Progenitor cell of endocrine pancreas (in vitro differentiated cells): ENCODE measurements around the gene LRMDA. TPM values are rescaled to one million over a fixed set of nuclear protein-coding genes. Genes with fewer than 3 reads are reported as not detected.
A peak's percentile ranks its signal among the peaks of the same experiment; 100 is the strongest.
"Not testable (repeated sequence)": the region's sequence is repeated elsewhere in the genome, so short reads cannot be mapped to it uniquely, and the experiment has no call there.

Experiments
- DNase-seq: peaks from one replicate; pipeline ENCODE4 v3.0.0; 2021; ENCODE audit warnings: low spot score; ENCODE audit not compliant: unreplicated experiment
- H3K27ac Mint-ChIP-seq: 2 replicates; pipeline ENCODE4 v1.8.0; 2021; ENCODE audit warnings: mild to moderate bottlenecking, moderate library complexity, mixed read lengths
- H3K27me3 Mint-ChIP-seq: 2 replicates; pipeline ENCODE4 v1.8.0; 2021; ENCODE audit warnings: mixed read lengths
- H3K36me3 Mint-ChIP-seq: 2 replicates; pipeline ENCODE4 v1.8.0; 2022; ENCODE audit warnings: mixed read lengths; ENCODE audit not compliant: insufficient read depth
- H3K4me1 Mint-ChIP-seq: 2 replicates; pipeline ENCODE4 v1.8.0; 2021; ENCODE audit warnings: low read depth, mixed read lengths
- H3K4me3 Mint-ChIP-seq: 2 replicates; pipeline ENCODE4 v1.8.0; 2021; ENCODE audit warnings: low read depth, mild to moderate bottlenecking, moderate library complexity, mixed read lengths
- H3K9me3 Mint-ChIP-seq: 2 replicates; pipeline ENCODE4 v1.8.0; 2021; ENCODE audit warnings: low read depth, mixed read lengths
- total RNA-seq: library from RNA; stranded (reverse); gene quantifications from 2 replicates; pipeline ENCODE4 v1.2.1, GENCODE V29; 2021
- TF ChIP-seq, protein P1 (sequence below): fragments of 200-600 bp; sonication (generic); IDR thresholded peaks from one replicate; pipeline ENCODE4 v1.5.0; 2021; ENCODE audit warnings: antibody characterized with exemption, mild to moderate bottlenecking; ENCODE audit not compliant: unreplicated experiment

LRMDA gene
- total RNA-seq, 1 donor from 2014 or later: 6.5 TPM

DNA sequence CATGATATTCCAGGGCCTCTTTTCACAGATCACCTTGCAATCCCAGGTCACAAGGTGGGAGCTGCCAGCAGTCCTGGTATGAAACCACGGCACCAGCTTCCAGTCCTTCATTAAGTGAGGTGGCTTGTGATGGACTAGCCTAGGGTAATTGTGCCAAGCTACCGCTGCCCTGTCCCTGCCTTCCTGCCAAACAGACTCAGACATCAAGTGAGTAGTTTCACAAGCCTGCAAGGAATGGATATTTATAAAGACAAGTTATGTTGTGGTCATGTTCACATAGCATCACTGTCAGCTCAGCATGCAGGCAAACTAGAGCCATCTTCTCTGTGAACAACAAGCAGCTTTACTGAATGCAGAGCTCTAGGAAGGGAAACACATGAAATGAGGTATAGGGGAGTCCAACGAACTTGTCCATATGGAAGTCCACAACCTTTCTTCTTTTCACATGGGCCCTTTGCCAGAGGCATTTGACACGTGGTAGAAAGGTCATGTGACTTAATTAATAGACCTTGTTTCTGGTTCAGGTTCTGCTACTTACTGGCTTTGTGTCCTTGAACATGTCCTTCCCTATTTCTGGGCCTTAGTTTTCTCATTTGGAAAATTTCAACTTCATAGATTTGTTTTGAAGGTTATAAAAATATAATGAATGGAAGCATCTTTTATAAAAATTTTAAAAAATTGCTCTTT is 1145.0 kb downstream of the LRMDA start:
- Mint-ChIP-seq H3K27ac (no peak overlapping the region), H3K9me3 (peaks cover 4% of the 10 kb centered on the region), H3K4me1 (no peaks in the 10 kb centered on the region), H3K27me3 (peaks cover 2% of the 10 kb centered on the region), H3K36me3 (peaks cover 2% of the 10 kb centered on the region), H3K4me3 (no peak overlapping the region)
- DNase-seq: no peak
- TF ChIP-seq, protein P1, sequence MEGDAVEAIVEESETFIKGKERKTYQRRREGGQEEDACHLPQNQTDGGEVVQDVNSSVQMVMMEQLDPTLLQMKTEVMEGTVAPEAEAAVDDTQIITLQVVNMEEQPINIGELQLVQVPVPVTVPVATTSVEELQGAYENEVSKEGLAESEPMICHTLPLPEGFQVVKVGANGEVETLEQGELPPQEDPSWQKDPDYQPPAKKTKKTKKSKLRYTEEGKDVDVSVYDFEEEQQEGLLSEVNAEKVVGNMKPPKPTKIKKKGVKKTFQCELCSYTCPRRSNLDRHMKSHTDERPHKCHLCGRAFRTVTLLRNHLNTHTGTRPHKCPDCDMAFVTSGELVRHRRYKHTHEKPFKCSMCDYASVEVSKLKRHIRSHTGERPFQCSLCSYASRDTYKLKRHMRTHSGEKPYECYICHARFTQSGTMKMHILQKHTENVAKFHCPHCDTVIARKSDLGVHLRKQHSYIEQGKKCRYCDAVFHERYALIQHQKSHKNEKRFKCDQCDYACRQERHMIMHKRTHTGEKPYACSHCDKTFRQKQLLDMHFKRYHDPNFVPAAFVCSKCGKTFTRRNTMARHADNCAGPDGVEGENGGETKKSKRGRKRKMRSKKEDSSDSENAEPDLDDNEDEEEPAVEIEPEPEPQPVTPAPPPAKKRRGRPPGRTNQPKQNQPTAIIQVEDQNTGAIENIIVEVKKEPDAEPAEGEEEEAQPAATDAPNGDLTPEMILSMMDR: no peak

DNA sequence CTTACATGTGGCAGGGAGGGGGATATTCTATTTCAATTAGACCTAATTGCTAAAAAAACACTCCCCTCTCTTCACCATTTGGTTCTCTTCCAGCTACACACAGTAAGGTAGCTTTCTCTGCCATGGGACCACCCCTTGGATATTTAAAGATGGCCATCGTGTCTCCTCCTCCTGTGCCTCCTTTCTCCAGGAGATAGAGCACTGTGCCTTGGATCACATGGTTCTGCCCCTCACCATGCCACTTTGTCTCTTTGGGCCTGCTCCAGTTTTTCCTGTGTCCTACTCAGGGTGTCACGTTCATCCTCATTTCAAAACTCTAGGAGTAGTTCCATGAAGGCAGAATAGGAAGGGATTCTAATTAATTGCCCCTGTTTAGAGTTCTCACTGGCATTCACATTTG is 1146.0 kb downstream of the LRMDA start:
- no peak for DNase-seq
- TF ChIP-seq, protein P1: no peak
- Mint-ChIP-seq H3K4me1 (no peaks in the 10 kb centered on the region), H3K27me3 (peaks cover 2% of the 10 kb centered on the region), H3K9me3 (peaks cover 4% of the 10 kb centered on the region), H3K27ac (no peak overlapping the region), H3K36me3 (peaks cover 2% of the 10 kb centered on the region), H3K4me3 (no peak overlapping the region)

DNA sequence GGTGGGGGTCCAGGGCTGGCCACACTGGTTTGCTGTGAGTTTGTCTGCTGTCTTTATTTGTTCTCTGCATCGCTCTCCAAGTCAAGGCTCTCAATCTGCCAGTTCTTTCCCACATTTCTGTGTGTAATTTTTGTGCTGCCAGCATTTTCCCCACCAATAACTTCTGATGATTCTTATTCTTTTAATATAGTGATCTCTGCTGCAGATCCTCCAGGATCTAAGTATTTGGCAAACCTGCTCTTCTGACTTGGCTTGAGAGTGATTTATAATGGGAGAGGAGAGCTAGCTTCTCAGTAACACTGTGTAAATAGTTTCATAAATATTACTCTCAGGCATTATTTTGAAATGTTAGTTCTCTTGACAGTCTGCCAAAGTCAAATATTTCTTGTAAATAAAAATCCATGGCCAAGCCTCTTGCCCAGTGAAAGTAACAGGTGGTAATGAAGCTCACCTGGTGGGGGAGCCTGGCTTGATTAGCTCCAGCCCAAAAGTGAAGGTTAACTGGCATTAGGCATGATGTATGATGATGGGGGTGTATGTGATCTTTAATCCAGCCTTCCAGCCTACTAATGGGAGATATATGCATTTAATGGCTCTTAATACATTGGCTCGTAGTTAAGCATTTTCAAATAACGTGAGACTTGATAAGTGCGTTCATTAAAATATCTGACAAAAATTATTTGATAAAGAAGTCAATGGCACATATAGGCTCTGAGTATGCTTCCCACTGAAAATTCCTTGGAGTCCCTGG is 1150.3 kb downstream of the LRMDA start:
- H3K27me3 Mint-ChIP-seq: peaks cover 2% of the 10 kb centered on the region
- H3K4me3 Mint-ChIP-seq: no peak overlapping the region
- TF ChIP-seq, protein P1: no peak
- no peaks in the 10 kb centered on the region for H3K36me3 Mint-ChIP-seq
- H3K4me1 Mint-ChIP-seq: no peaks in the 10 kb centered on the region
- H3K27ac Mint-ChIP-seq: peak overlapping the region; percentile 10
- H3K9me3 Mint-ChIP-seq: no peaks in the 10 kb centered on the region
- no peak for DNase-seq

DNA sequence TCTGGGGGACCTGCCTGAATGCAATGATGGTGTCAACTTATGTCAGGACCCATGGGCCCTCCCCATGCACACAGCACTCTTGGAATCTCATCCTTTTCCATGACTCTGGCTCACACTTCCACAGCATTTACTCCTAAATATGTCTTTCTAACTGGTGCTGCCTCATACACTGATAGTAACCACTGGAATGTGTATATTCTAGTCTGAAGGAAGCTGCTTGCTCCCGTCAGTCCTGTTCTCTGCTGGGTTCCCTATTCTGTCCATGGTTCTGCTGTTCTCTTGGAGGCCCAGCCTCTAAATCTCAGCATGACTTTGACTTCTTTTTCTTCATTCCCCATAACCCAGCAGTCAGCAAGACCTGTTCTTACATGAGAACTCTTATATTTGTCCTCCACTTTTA is 1151.1 kb downstream of the LRMDA start:
- Mint-ChIP-seq H3K27me3 (peaks cover 2% of the 10 kb centered on the region), H3K9me3 (no peaks in the 10 kb centered on the region), H3K4me1 (no peaks in the 10 kb centered on the region), H3K27ac (peak overlapping the region; percentile 63), H3K36me3 (no peaks in the 10 kb centered on the region), H3K4me3 (no peak overlapping the region)
- no peak for DNase-seq
- TF ChIP-seq, protein P1: no peak

DNA sequence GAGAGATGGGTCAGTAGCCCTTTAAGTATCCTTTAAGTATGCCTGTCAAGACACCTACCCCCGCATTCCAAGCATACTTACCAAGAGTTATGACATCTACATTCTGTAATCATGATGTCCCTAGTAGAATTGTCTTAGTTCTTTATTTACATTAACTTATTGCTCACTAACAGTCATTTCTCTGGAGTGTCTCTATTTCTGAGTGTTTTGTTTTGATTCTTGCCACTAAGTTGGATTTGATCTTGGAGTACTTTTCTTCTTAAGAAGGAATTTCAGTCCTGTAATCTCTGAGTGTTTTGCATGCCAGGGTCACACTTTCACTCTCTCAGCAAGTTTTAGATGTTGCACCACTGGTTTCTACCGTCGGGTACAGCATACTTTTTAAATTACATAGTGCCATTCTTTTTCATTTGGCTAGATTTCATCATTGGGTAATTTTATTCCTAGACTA is 1152.3 kb downstream of the LRMDA start:
- Mint-ChIP-seq H3K27me3 (peaks cover 2% of the 10 kb centered on the region), H3K27ac (no peak overlapping the region), H3K4me1 (no peaks in the 10 kb centered on the region), H3K36me3 (no peaks in the 10 kb centered on the region), H3K9me3 (no peaks in the 10 kb centered on the region), H3K4me3 (no peak overlapping the region)
- TF ChIP-seq, protein P1: no peak
- no peak for DNase-seq

DNA sequence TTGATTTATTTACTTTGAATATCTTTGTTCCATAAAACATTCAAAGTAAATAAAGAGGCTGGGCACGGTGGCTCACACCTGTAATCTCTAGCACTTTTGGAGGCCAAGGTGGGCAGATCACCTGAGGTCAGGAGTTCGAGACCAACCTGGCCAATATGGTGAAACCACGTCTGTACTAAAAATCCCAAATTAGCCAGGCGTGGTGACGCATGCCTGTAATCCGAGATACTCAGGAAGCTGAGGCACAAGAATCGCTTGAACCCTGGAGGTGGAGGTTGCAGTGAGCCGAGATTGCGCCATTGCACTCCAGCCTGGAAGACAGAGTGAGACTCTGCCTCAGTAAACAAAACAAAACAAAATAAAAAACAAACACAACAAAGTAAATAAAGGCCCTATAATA is 1153.0 kb downstream of the LRMDA start:
- H3K4me3 Mint-ChIP-seq, DNase-seq, H3K4me1 Mint-ChIP-seq, H3K27ac Mint-ChIP-seq, H3K36me3 Mint-ChIP-seq, H3K27me3 Mint-ChIP-seq, H3K9me3 Mint-ChIP-seq: not testable (repeated sequence)
